Heart left ventricle (tissue), 16 donors: ENCODE results near the gene MCAM. TPM values are rescaled to one million over a fixed set of nuclear protein-coding genes. Genes with fewer than 3 reads are reported as not detected.

ENCODE experiments used
- ATAC-seq, 4 donors: fragments of 200-7000 bp; cut with Tn5 transposase; one replicate each; pipeline ENCODE4 v1.9.1; 2020 to 2022; ENCODE audit warnings: moderate library complexity in 4 of 4, mild to moderate bottlenecking in 3 of 4, moderate number of reproducible peaks in 1 of 4
- DNase-seq, 5 donors: peaks; one replicate each; pipeline ENCODE4 v3.0.0-alpha.2; 2020
- H3K27ac ChIP-seq, 12 donors: fragments of 200-600 bp; sonication (generic) in 4 of 12; one replicate each; pipeline versions ENCODE4 v1.5.0 to v1.8.0; 2016 to 2022; ENCODE audit warnings: mild to moderate bottlenecking in 2 of 12
- H3K27me3 ChIP-seq, 9 donors: fragments of 200-600 bp; sonication (generic) in 2 of 9; one replicate each; pipeline versions ENCODE4 v1.5.1 to v1.8.0; 2016 to 2022; ENCODE audit warnings: mild to moderate bottlenecking in 3 of 9
- H3K36me3 ChIP-seq, 9 donors: fragments of 200-600 bp; sonication (generic) in 2 of 9; one replicate each; pipeline versions ENCODE4 v1.5.0 to v1.8.0; 2018 to 2022; ENCODE audit warnings: mild to moderate bottlenecking in 2 of 9
- H3K4me1 ChIP-seq, 12 donors: fragments of 200-600 bp; sonication (generic) in 4 of 12; one replicate each; pipeline versions ENCODE4 v1.5.0 to v1.8.0; 2016 to 2022; ENCODE audit warnings: mild to moderate bottlenecking in 3 of 12
- H3K4me3 ChIP-seq, 12 donors: fragments of 200-600 bp; sonication (generic) in 4 of 12; one replicate each; pipeline versions ENCODE4 v1.5.0 to v1.8.0; 2017 to 2022; ENCODE audit warnings: mild to moderate bottlenecking in 9 of 12, moderate library complexity in 4 of 12
- H3K9me3 ChIP-seq, 12 donors: fragments of 200-600 bp; sonication (generic) in 4 of 12; one replicate each; pipeline versions ENCODE4 v1.5.0 to v1.8.0; 2016 to 2022; ENCODE audit warnings: mild to moderate bottlenecking in 1 of 12
- POLR2A ChIP-seq, 2 donors: fragments of 450-650 bp; IDR thresholded peaks; one replicate each; pipeline ENCODE4 v1.6.1; 2017; ENCODE audit warnings: antibody characterized with exemption in 2 of 2, mild to moderate bottlenecking in 2 of 2, moderate library complexity in 2 of 2
- WGBS, 4 donors: extraction: QIAGEN DNeasy Blood & Tissue Kit in 2 of 4; methylation state at CpG; one replicate each; pipeline versions ENCODE4 v1.1.5 to v1.1.7; 2013 to 2018; 5-methylcytosine and 5-hydroxymethylcytosine counted together
- intact Hi-C, 10 donors: fragments of 100-400 bp; cut with DNase I; formaldehyde crosslinking; loops; one replicate each; pipeline versions ENCODE4 v1.11.1 to v1.14.2; 2022
- polyA plus RNA-seq, 2 donors: library from polyadenylated mRNA; stranded (reverse); fragments of 200-250 nt; gene quantifications; one replicate each; pipeline ENCODE4 v1.2.3, GENCODE V29; 2013
- total RNA-seq, 9 donors: library from RNA; depleted of rRNA in 2 of 9; stranded (reverse); fragments of >200 nt in 2 of 9; fragmentation: NEBNext Ultra II Directional in 3 of 9; extraction: Animal tissue kit (Norgen Biotek cat#: 25700) in 3 of 9; gene quantifications; one replicate each; pipeline versions ENCODE4 v1.1.0 to v1.2.4, GENCODE V29; 2016 to 2023
- TF ChIP-seq, protein P1 (sequence below), 12 donors: fragments of 200-600 bp; sonication (generic) in 4 of 12; IDR thresholded peaks; one replicate each; pipeline versions ENCODE4 v1.5.0 to v1.8.0; 2018 to 2022; ENCODE audit warnings: antibody characterized with exemption in 12 of 12, mild to moderate bottlenecking in 5 of 12
- donor health status: ischemic (EF 13 %, LVEDD 7.1; RV severe dilation, severe dysfunction).
- donor health status: healthy with polysubstance abuse.
- donor health status: DM: no; HTN: yes; CAD: no.
- donor health status: DM: no; HTN: no; CAD: no.
- donor health status: ischemic (EF 25% LVEDD 6.9; RV normal size, moderate dysfunction).
- donor health status: ischemic (EF 25% LVEDD 5.7; RV mildly dilated, moderate dysfunction).
- donor health status: healthy.
- donor health status: DM: yes; HTN: yes; CAD: no.
- donor health status: ischemic (EF 35%, LVEDD 5.7; RV mildly dilated, moderate dysfunction).
- donor health status: nonischemic (EF 11% LVEDD 7.7; RV severe dilation, severe dysfunction).
- donor health status: DM: yes; HTN: yes; CAD: no.
- donor health status: PGD.
- donor health status: ischemic (EF 29% LVEDD 5.4; RV normal size, mild dysfunction).
- donor health status: nonischemic (EF 23%, LVEDD 6.1; RV moderate dilation, normal function).

The MCAM gene
- total and polyA plus RNA-seq, 11 donors: 31.9 to 380 (median 108) TPM

DNA sequence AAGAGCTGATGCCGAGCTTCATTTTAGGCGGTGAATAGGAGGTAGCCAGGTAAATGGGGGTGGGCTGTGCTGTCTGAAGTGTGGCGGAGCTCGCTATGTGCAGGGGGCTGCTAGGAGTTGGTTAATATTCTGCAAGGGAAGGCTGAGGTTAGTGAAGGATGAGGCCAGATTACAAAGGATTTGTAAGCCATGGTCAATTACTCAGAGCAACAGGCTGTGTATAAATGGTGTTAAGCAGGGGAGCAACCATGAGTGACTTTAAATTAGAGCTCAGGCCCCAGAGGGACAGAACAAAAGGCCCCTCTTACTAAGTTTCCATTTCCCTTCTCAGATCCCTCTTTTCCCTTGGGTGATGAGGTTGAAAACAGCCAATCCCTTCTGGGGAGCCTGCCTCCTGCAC is 7.3 kb upstream of the MCAM start:
- Histone ChIP-seq H3K27me3 (peaks cover 0 to 11% (median 0%) of the 10 kb centered on the region in 9 donors), H3K27ac (peak overlapping the region in 1 of 12 donors; percentile 48), H3K36me3 (no peaks in the 10 kb centered on the region), H3K9me3 (no peaks in the 10 kb centered on the region), H3K4me3 (no peak overlapping the region), H3K4me1 (peaks cover 0 to 47% (median 30%) of the 10 kb centered on the region in 12 donors)
- DNase-seq (no peak), ATAC-seq (no peak)
- intact Hi-C loops: loop anchor here in 7 of 10 donors (5.0 to 10.0 kb wide), 3 partner anchors 117 to 122 kb away; partner anchors contain the start of gene CBL (in 6 of the 7)
- TF ChIP-seq, protein P1, sequence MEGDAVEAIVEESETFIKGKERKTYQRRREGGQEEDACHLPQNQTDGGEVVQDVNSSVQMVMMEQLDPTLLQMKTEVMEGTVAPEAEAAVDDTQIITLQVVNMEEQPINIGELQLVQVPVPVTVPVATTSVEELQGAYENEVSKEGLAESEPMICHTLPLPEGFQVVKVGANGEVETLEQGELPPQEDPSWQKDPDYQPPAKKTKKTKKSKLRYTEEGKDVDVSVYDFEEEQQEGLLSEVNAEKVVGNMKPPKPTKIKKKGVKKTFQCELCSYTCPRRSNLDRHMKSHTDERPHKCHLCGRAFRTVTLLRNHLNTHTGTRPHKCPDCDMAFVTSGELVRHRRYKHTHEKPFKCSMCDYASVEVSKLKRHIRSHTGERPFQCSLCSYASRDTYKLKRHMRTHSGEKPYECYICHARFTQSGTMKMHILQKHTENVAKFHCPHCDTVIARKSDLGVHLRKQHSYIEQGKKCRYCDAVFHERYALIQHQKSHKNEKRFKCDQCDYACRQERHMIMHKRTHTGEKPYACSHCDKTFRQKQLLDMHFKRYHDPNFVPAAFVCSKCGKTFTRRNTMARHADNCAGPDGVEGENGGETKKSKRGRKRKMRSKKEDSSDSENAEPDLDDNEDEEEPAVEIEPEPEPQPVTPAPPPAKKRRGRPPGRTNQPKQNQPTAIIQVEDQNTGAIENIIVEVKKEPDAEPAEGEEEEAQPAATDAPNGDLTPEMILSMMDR (IDR thresholded peaks at IDR 0.05): no peak
- TF ChIP-seq POLR2A (IDR thresholded peaks at IDR 0.05): no peak
- 58 to 70% (median 64%) methylated on average over 4 of the region's 4 CpGs for WGBS, 4 donors

DNA sequence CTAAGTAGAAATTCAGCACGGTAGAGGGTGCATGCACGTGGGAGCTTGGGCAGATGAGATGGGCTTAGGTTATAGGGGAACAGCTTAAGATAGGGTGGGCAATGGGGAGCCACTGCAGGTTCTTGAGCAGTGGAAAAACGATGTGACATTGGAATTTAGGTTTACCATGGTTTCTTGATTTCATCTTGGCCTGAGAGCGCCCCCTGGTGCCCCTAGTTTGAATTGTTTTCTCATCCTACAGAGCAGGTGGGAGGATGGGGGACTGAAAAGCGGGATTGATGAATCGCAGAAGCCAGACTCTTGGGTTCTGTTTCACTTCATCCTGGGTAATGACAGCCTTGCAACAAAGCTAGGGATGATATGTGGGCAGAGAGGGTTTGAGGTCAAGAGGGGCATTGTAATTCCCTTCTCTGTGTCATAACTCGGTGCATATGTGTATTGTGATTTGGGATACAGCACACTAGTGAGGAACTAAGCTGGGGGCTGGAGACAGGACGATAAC is 6.7 kb upstream of the MCAM start:
- intact Hi-C loops: loop anchor here in 9 of 10 donors (2.0 to 10.0 kb wide), 4 partner anchors 116 to 121 kb away; partner anchors contain the start of gene CBL (in 8 of the 9)
- H3K27me3 ChIP-seq: peaks cover 0 to 11% (median 0%) of the 10 kb centered on the region in 9 donors
- TF ChIP-seq, protein P1 (IDR thresholded peaks at IDR 0.05): peak; percentile 74 to 88 (median 82)
- TF ChIP-seq POLR2A (IDR thresholded peaks at IDR 0.05): no peak
- no peaks in the 10 kb centered on the region for H3K36me3 ChIP-seq
- peaks cover 0 to 53% (median 36%) of the 10 kb centered on the region in 12 donors for H3K4me1 ChIP-seq
- ATAC-seq (peak in 1 of 4 donors; percentile 5), DNase-seq (peak in 4 of 5 donors; percentile 62 to 78 (median 64))
- no peak overlapping the region for H3K4me3 ChIP-seq
- no peaks in the 10 kb centered on the region for H3K9me3 ChIP-seq
- WGBS, 4 donors: 6 to 14% (median 11%) methylated on average over 8 of the region's 8 CpGs
- H3K27ac ChIP-seq: peak overlapping the region in 5 of 12 donors; percentile 28 to 99 (median 87)

DNA sequence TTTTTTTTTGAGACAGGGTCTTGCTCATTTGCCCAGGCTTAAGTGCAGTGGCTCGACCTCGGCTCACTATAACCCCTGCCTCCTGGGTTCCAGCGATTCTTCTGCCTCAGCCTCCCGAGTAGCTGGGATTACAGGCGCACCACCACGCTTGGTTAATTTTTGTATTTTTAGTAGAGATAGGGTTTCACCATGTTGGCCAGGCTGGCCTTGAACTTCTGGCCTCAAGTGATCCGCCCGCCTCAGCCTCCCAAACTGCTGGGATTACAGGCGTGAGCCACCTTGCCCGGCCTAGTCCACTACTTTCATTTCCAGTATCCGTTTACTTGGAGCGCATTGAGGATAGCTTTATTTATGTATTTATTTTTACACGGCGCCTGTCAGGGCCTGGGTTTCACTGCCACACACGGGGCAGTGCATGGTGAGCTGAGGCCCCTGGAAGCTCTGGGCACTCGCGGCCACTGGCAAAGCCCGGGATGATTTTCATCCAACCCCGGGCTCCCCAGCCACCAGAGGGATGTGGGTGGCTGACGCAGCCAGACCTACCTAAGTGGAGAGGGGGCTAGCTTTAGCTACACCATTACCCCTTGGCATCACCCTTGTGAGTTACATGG is 6.1 kb upstream of the MCAM start:
- intact Hi-C loops: loop anchor here in 9 of 10 donors (2.0 to 10.0 kb wide), 4 partner anchors 116 to 121 kb away; partner anchors contain the start of gene CBL (in 8 of the 9)
- no peak for ATAC-seq

More for the DNA sequence above, 6.1 kb upstream of the MCAM start:
- Histone ChIP-seq H3K9me3 (no peaks in the 10 kb centered on the region), H3K4me3 (no peak overlapping the region), H3K27me3 (peaks cover 0 to 11% (median 0%) of the 10 kb centered on the region in 9 donors), H3K4me1 (peaks cover 0 to 58% (median 42%) of the 10 kb centered on the region in 12 donors), H3K36me3 (no peaks in the 10 kb centered on the region), H3K27ac (peak overlapping the region in 10 of 12 donors; percentile 85 to 99 (median 92))
- no peak for TF ChIP-seq POLR2A (IDR thresholded peaks at IDR 0.05)
- TF ChIP-seq, protein P1 (IDR thresholded peaks at IDR 0.05): no peak
- no peak for DNase-seq
- 77 to 83% (median 80%) methylated on average over 19 to 20 of the region's 20 CpGs for WGBS, 4 donors
